Keratinocyte (primary cell): ENCODE results near the gene IGSF6. TPM values are rescaled to one million over a fixed set of nuclear protein-coding genes. Genes with fewer than 3 reads are reported as not detected.
A peak's percentile ranks its signal among the peaks of the same experiment; 100 is the strongest.

Experiments used
- DNase-seq: peaks from one replicate; pipeline ENCODE4 v3.0.0-alpha.2; 2011; ENCODE audit warnings: low read depth, missing footprints, low spot score
- FAIRE-seq: peaks from 2 replicates; lab custom pipeline; 2011; peaks lifted over from hg19 to GRCh38; lab: Jason Lieb, UNC
- H2AFZ ChIP-seq: 2 replicates; pipeline ENCODE4 v1.6.0; 2012; ENCODE audit warnings: low read length, control low read depth, inconsistent platforms; ENCODE audit not compliant: control insufficient read depth
- H3K27ac ChIP-seq: 2 replicates; pipeline ENCODE4 v1.5.1; 2011; ENCODE audit warnings: low read length; ENCODE audit not compliant: control insufficient read depth, insufficient read depth
- H3K27me3 ChIP-seq: 3 replicates; pipeline ENCODE4 v1.6.0; 2011; ENCODE audit warnings: low read length; ENCODE audit not compliant: control insufficient read depth, insufficient read depth; ENCODE audit errors: extremely low read depth
- H3K36me3 ChIP-seq, 2 experiments: 2 replicates in 1 of 2; 3 replicates in 1 of 2; pipeline ENCODE4 v1.5.1; 2011; ENCODE audit warnings: low read length in 2 of 2, mild to moderate bottlenecking in 1 of 2; ENCODE audit not compliant: control insufficient read depth in 2 of 2, insufficient read depth in 2 of 2; ENCODE audit errors: extremely low read depth in 1 of 2
- H3K4me1 ChIP-seq: 3 replicates; pipeline ENCODE4 v1.5.1; 2011; ENCODE audit warnings: low read length; ENCODE audit not compliant: control insufficient read depth, insufficient read depth; ENCODE audit errors: extremely low read depth
- H3K4me2 ChIP-seq: 3 replicates; pipeline ENCODE4 v1.6.0; 2011; ENCODE audit warnings: low read depth, low read length; ENCODE audit not compliant: control insufficient read depth, insufficient read depth; ENCODE audit errors: extremely low read depth
- H3K4me3 ChIP-seq, 3 experiments: fragments of 200-600 bp in 1 of 3; sonication (generic) in 1 of 3; 2 replicates in 2 of 3; 3 replicates in 1 of 3; pipeline ENCODE4 v1.5.1; 2011 to 2016; ENCODE audit warnings: low read length in 3 of 3, mild to moderate bottlenecking in 3 of 3, control low read depth in 2 of 3, inconsistent platforms in 1 of 3, low read depth in 1 of 3, mixed read lengths in 1 of 3, mixed run types in 1 of 3, moderate library complexity in 1 of 3; ENCODE audit not compliant: control insufficient read depth in 2 of 3, insufficient read depth in 2 of 3; ENCODE audit errors: extremely low read depth in 1 of 3
- H3K79me2 ChIP-seq: 2 replicates; pipeline ENCODE4 v1.6.0; 2012; ENCODE audit warnings: low read length; ENCODE audit not compliant: control insufficient read depth, insufficient read depth
- H3K9ac ChIP-seq: 3 replicates; pipeline ENCODE4 v1.6.0; 2011; ENCODE audit warnings: low read length; ENCODE audit not compliant: control insufficient read depth, insufficient read depth; ENCODE audit errors: extremely low read depth
- H3K9me1 ChIP-seq: 3 replicates; pipeline ENCODE4 v1.6.0; 2011; ENCODE audit warnings: low read length; ENCODE audit not compliant: control insufficient read depth, insufficient read depth; ENCODE audit errors: extremely low read depth
- H3K9me3 ChIP-seq: 2 replicates; pipeline ENCODE4 v1.5.1; 2012; ENCODE audit warnings: low read depth, low read length; ENCODE audit not compliant: control insufficient read depth
- H4K20me1 ChIP-seq: 3 replicates; pipeline ENCODE4 v1.6.0; 2011; ENCODE audit warnings: low read length; ENCODE audit not compliant: control insufficient read depth, insufficient read depth; ENCODE audit errors: extremely low read depth
- CTCF ChIP-seq, 3 experiments: IDR thresholded peaks in 1 of 3; conservative IDR thresholded peaks in 1 of 3; optimal IDR thresholded peaks in 1 of 3; 2 replicates in 2 of 3; 3 replicates in 1 of 3; pipeline versions ENCODE3 to v1.5.1; 2011; ENCODE audit warnings: low read length in 3 of 3, mild to moderate bottlenecking in 3 of 3, moderate library complexity in 2 of 3, control low read depth in 1 of 3, inconsistent platforms in 1 of 3; ENCODE audit not compliant: insufficient read depth in 2 of 3; ENCODE audit errors: extremely low read depth in 1 of 3
- EZH2 ChIP-seq: IDR thresholded peaks from one replicate; pipeline ENCODE4 v1.6.1; 2012; ENCODE audit warnings: inconsistent platforms, mild to moderate bottlenecking, low read length, moderate library complexity
- dilution Hi-C: fragments of 300-500 bp; cut with MboI; formaldehyde crosslinking; loops from one replicate; pipeline ENCODE4 v1.7.0; 2020; ENCODE audit warnings: low sequenced_read_pairs; ENCODE audit not compliant: extremely low pct_ligation_motif_present
- polyA plus RNA-seq, 5 experiments: library from polyadenylated mRNA; depleted of rRNA in 3 of 5; stranded (reverse) in 3 of 5; stranded (forward) in 1 of 5; unstranded in 1 of 5; fragments of >200 nt; gene quantifications; 1 replicate in 1 of 5; 2 replicates in 3 of 5; 3 replicates in 1 of 5; pipeline versions ENCODE4 v1.2.1 to v1.2.3, GENCODE V29; 2011 to 2012; ENCODE audit warnings: missing spikeins in 2 of 5, low read depth in 1 of 5, low replicate concordance in 1 of 5

IGSF6 gene
- polyA plus RNA-seq, 1 donor (not counting 4 experiments of a cell fraction or from before 2014, with no cell fraction given), result not detected

DNA sequence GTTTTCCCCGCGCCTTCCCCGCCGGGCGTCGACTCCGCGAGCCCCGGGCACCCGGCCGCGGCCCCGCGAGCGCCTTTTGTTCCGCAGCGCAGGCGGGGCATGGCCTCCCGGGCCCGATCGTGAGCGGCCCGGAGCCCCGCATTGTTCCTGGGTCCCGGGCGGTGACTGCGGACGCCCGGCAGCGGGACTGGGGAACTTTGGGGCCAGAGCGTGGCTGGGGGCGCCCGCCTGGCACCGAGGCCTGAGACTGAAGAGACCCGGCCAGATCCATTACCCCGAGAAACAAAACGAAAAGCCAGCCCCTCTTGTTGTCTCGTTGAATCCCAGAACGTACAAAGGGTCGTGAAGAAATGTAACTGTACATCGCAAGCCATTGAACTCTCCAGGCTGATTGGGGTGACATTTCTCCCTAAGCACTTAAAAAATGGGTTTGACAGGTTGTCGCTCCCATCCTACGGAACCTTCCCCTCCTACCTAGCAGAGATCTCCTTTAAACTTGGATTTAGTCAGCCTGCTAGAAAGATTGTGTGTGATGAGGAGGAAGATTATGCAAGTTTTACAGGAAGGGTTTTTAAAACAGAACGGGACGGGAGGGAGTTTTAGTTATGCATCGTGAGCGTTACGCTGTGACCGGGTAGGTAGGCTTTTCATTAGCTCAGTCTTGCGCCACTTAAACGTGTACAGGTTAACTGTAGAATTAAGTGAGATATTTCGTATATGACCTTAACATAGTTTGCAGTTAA is 52.2 kb downstream of the IGSF6 start:
- H2AFZ ChIP-seq, result peak overlapping the region; percentile 74
- peak overlapping the region; percentile 65 to 99 (median 98) for H3K4me3 ChIP-seq
- H3K9me1 ChIP-seq, result no peaks in the 10 kb centered on the region
- no peak for TF ChIP-seq CTCF (optimal IDR thresholded peaks at IDR 0.05 in 1 of 3, IDR thresholded peaks at IDR 0.05 in 1 of 3, conservative IDR thresholded peaks at IDR 0.05 in 1 of 3; ENCODE audit: extremely low read depth in 1 of 3, insufficient read depth in 2 of 3, low read length in 3 of 3)
- no peak for TF ChIP-seq EZH2
- dilution Hi-C loops, result no loop called here
- no peaks in the 10 kb centered on the region for H3K27me3 ChIP-seq
- H3K27ac ChIP-seq, result peak overlapping the region; percentile 84
- H3K4me2 ChIP-seq, result peak overlapping the region; percentile 93
- DNase-seq (no peak), FAIRE-seq (peak; percentile 79)
- H3K36me3 ChIP-seq, result no peaks in the 10 kb centered on the region
- H3K9ac ChIP-seq, result peak overlapping the region; percentile 92
- peaks cover 53% of the 10 kb centered on the region for H3K79me2 ChIP-seq
- peaks cover 2% of the 10 kb centered on the region for H4K20me1 ChIP-seq
- peaks cover 17% of the 10 kb centered on the region for H3K4me1 ChIP-seq
- H3K9me3 ChIP-seq, result no peaks in the 10 kb centered on the region

- peaks cover 17% of the 10 kb centered on the region for H3K4me1 ChIP-seq
- H3K9me3 ChIP-seq, result no peaks in the 10 kb centered on the region
- dilution Hi-C loops, result no loop called here
- H3K4me2 ChIP-seq, result peak within 1 kb of the TSS; percentile 93
- no peaks in the 10 kb centered on the region for H3K36me3 ChIP-seq
- H4K20me1 ChIP-seq, result no peaks in the 10 kb centered on the region
- H3K4me3 ChIP-seq, result peak within 1 kb of the TSS; percentile 65 to 99 (median 98)
- H3K27me3 ChIP-seq, result no peaks in the 10 kb centered on the region
- no peaks in the 10 kb centered on the region for H3K9me1 ChIP-seq
- TF ChIP-seq CTCF (optimal IDR thresholded peaks at IDR 0.05 in 1 of 3, IDR thresholded peaks at IDR 0.05 in 1 of 3, conservative IDR thresholded peaks at IDR 0.05 in 1 of 3; ENCODE audit: extremely low read depth in 1 of 3, insufficient read depth in 2 of 3, low read length in 3 of 3) (no peak), EZH2 (no peak)
- FAIRE-seq (no peak), DNase-seq (peak; percentile 42)
- peak within 1 kb of the TSS; percentile 92 for H3K9ac ChIP-seq
- H3K79me2 ChIP-seq, result peaks cover 45% of the 10 kb centered on the region
- peak within 1 kb of the TSS; percentile 93 for H2AFZ ChIP-seq
- H3K27ac ChIP-seq, result peak within 1 kb of the TSS; percentile 84
These were observed 53.0 kb downstream of the IGSF6 start, which contains the start of gene METTL9 for GRCh38 chr16:21599122-21600030. METTL9 (plus strand) TSS chr16:21599577; CDS start chr16:21599734, 157 bp downstream.
